ENCODE measurements around the gene OLFML2A. TPM values are rescaled to one million over a fixed set of nuclear protein-coding genes. Genes with fewer than 3 reads are reported as not detected.

OLFML2A gene
- total RNA-seq, 1 donor from 2014 or later: 148 TPM

GRCh38 chr9:124790801-124791505, 14.0 kb downstream of the OLFML2A start:
- Mint-ChIP-seq H3K9me3 (ENCODE audit: unreplicated experiment) (no peaks in the 10 kb centered on the region), H3K4me1 (ENCODE audit: low read depth, unreplicated experiment) (peaks cover 2% of the 10 kb centered on the region), H3K36me3 (ENCODE audit: low read depth, unreplicated experiment) (peaks cover 14% of the 10 kb centered on the region), H3K27ac (ENCODE audit: unreplicated experiment) (no peak overlapping the region), H3K4me3 (ENCODE audit: unreplicated experiment) (no peak overlapping the region), H3K27me3 (ENCODE audit: low read depth, unreplicated experiment) (no peaks in the 10 kb centered on the region)
- Histone ChIP-seq H3K36me3 (ENCODE audit: insufficient read depth, low read length) (no peaks in the 10 kb centered on the region), H3K9me3 (ENCODE audit: insufficient read depth, low read depth, low read length) (no peaks in the 10 kb centered on the region), H4K20me1 (ENCODE audit: insufficient read depth, low read length) (no peaks in the 10 kb centered on the region), H3K9ac (ENCODE audit: low read length) (no peak overlapping the region), H2AFZ (ENCODE audit: low read depth, low read length) (no peak overlapping the region), H3K4me1 (ENCODE audit: insufficient read depth, low read length) (peaks cover 3% of the 10 kb centered on the region), H3K27ac (ENCODE audit: low read depth, low read length) (no peak overlapping the region), H3K4me3 (ENCODE audit: insufficient read depth, low read depth, low read length) (no peak overlapping the region), H3K4me2 (ENCODE audit: low read length) (no peak overlapping the region), H3K27me3 (ENCODE audit: insufficient read depth, low read length) (no peaks in the 10 kb centered on the region), H3K79me2 (ENCODE audit: insufficient read depth, low read length) (no peaks in the 10 kb centered on the region)
- DNase-seq (ENCODE audit: low read depth): no peak
- TF ChIP-seq EZH2 (IDR thresholded peaks at IDR 0.05; ENCODE audit: insufficient read depth, low read length): no peak
- TF ChIP-seq CTCF (IDR thresholded peaks at IDR 0.05; ENCODE audit: insufficient read depth, low read depth, low read length): no peak
- no peak for FAIRE-seq

GRCh38 chr9:124792257-124793014, 15.5 kb downstream of the OLFML2A start:
- no peaks in the 10 kb centered on the region for H3K27me3 ChIP-seq (ENCODE audit: insufficient read depth, low read length)
- FAIRE-seq (no peak), DNase-seq (ENCODE audit: low read depth) (no peak)
- no peaks in the 10 kb centered on the region for H3K36me3 ChIP-seq (ENCODE audit: insufficient read depth, low read length)
- no peaks in the 10 kb centered on the region for H3K9me3 ChIP-seq (ENCODE audit: insufficient read depth, low read depth, low read length)
- H3K27ac ChIP-seq (ENCODE audit: low read depth, low read length): no peak overlapping the region
- peaks cover 14% of the 10 kb centered on the region for H3K36me3 Mint-ChIP-seq (ENCODE audit: low read depth, unreplicated experiment)
- no peak overlapping the region for H3K27ac Mint-ChIP-seq (ENCODE audit: unreplicated experiment)
- no peak overlapping the region for H3K4me3 ChIP-seq (ENCODE audit: insufficient read depth, low read depth, low read length)
- no peaks in the 10 kb centered on the region for H3K79me2 ChIP-seq (ENCODE audit: insufficient read depth, low read length)
- H3K9me3 Mint-ChIP-seq (ENCODE audit: unreplicated experiment): no peaks in the 10 kb centered on the region
- no peak overlapping the region for H3K4me3 Mint-ChIP-seq (ENCODE audit: unreplicated experiment)
- no peak overlapping the region for H3K4me2 ChIP-seq (ENCODE audit: low read length)
- H4K20me1 ChIP-seq (ENCODE audit: insufficient read depth, low read length): no peaks in the 10 kb centered on the region
- H2AFZ ChIP-seq (ENCODE audit: low read depth, low read length): no peak overlapping the region
- H3K4me1 Mint-ChIP-seq (ENCODE audit: low read depth, unreplicated experiment): peaks cover 15% of the 10 kb centered on the region
- H3K9ac ChIP-seq (ENCODE audit: low read length): no peak overlapping the region
- peaks cover 5% of the 10 kb centered on the region for H3K4me1 ChIP-seq (ENCODE audit: insufficient read depth, low read length)
- H3K27me3 Mint-ChIP-seq (ENCODE audit: low read depth, unreplicated experiment): no peaks in the 10 kb centered on the region
- TF ChIP-seq EZH2 (IDR thresholded peaks at IDR 0.05; ENCODE audit: insufficient read depth, low read length) (no peak), CTCF (IDR thresholded peaks at IDR 0.05; ENCODE audit: insufficient read depth, low read depth, low read length) (no peak)
